ENCODE results near the gene VWA5B1.

Gene VWA5B1

DNA sequence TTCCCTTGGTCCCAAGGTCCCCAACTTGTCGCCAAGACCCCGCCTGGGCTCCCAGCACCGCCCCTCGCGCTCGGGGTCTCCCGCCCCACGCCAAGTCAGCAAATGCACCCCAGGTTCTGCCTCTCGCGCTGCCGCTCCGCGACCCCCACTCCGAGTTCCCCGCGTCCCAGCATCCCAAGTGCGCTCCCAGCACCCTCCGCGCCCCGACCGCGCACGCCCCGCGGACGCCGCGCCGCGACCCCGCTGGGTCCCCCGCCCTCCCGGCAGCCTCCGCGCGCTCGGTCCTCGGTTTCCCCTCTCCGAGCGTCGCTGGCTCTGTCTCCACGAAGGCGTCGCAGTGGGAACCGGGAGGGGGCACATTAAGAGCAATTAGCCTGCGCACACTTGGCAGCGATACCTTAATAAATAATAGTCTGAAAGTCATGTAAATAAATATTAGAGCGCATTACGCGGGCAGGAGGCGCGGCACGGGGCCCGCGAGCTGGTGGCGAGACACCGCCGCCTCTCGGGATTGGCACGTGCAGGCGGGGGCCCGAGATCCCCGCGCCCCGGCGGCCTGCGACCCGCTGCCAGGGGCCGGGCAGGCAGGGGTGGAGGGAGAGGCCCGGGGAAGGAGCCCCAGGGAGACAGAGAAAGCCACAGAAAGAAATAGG, 75.9 kb downstream of the VWA5B1 start:
- DNase-seq (ENCODE audit: low read depth in 3 of 3), result no peak

DNA sequence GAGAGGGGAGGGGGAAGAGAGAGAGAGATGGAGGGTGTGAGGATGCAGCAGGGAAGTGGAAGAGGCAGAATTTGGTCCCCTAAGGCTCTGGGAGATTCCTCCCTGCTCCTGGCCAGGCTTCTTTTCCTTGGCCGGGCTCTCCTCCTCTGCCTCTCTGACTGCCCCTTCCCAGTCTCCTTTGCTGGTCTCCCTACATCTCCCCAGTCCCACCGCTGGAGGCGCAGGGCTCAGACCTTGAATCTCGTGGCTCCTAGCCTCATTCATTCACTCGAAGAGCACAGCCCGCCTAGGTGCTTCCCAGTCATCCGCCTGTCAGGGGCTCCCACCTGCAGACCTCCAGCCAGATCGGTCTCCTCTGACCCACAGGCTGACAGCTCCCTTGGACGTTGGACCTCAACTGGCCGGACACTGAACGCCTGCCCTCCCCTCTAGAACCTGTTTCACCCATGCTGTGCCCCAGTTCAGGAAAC, 76.5 kb downstream of the VWA5B1 start:
- no peak for DNase-seq (ENCODE audit: low read depth in 3 of 3)

- no peak for DNase-seq (ENCODE audit: low read depth in 3 of 3)
Observed at GRCh38 chr1:20367626-20368025, 77.0 kb downstream of the VWA5B1 start.

DNA sequence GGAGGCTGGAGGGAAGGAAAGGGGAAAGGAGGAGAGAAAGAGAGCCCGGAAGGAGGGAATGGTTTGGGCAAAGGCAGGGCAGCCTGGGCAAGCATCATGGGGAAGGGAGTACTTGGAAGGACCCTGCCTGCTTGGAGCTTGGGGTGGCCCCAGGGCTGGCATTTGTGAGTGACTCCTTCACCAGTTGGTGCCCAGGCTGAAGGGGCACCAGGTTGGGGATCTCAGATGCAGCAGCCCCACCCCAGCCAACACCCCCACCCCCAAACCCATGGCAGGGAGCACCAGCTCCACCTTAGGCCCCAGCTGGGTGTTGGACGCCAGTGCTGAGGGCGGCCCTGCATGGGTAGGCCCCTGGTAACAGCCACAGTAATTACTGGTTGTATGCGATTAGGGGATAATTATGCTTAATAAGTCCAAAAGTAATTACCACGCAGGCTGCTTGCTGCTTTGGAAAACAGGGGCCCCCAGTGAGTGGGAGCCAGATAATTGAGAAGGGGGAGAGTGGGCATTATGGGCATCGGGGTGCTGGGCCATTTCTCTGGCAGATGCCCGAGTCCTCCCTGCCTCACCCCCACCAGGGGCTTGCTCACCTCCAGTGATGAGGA, 78.3 kb downstream of the VWA5B1 start:
- DNase-seq (ENCODE audit: low read depth in 3 of 3), result no peak

DNA sequence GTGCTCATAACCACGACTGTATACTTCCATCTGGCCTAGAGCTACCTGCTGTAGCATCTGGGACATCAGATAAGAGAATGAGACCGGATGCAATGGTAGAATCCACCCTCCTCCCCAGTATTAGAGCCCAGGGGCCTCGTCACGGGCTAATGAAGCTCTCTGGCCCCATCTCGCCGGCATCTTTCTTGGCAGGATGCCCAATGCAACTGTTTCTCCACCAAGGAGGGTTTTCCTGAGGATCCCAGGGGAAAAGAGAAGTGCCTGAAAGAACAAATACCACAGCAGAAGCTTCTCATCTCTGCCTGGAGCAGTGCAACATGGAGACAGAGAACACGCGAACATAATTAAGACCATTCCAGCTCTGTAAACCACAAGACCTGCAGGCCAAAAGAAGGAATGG, 80.0 kb downstream of the VWA5B1 start:
- no peak for DNase-seq (ENCODE audit: low read depth in 3 of 3)

DNA sequence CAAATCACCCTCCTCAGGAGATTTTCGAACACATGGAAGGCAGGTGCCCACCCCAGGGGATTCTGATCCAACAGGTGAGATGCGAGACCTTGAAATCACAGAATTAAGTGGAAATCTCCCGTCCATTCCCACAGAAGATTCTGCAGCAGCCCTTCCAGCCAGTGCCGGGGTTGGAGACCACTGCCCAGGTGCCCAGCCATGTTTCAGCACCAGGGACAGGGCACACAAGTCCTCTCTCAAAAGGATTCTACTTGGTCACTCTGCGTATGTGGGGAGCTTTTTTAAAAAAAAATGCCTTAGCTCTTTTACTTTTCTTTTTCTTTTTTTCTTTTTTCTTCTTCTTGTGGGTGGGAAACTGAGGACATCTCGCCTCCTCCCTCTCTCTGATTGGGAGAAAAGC, 80.7 kb downstream of the VWA5B1 start:
- DNase-seq (ENCODE audit: low read depth in 3 of 3), result no peak

- DNase-seq (ENCODE audit: low read depth in 3 of 3), result no peak
Observed at GRCh38 chr1:20371883-20372282, 81.2 kb downstream of the VWA5B1 start.

GRCh38 chr1:20372676-20373075, 82.0 kb downstream of the VWA5B1 start:
- DNase-seq (ENCODE audit: low read depth in 3 of 3), result no peak

- DNase-seq (ENCODE audit: low read depth in 3 of 3), result no peak
Observed at GRCh38 chr1:20373286-20373685, 82.6 kb downstream of the VWA5B1 start.

DNA sequence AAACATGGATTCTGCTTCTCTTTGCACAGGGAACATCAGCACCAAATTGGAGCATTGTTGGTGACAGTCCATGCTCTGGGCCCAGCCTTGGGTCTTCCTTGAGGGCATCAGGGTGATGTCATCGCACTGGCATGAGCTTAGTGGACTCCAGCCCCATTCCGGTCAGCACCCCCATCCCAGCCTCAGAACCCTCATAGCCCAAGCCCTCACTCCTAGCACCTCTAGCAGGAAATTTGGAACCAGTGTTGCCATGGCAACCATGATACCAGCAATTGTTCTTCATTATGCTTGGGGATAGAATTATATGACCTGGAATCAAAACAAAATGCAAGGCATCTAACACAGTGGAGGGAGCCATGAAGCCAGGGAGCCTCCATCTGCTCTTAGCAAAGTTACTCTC, 83.1 kb downstream of the VWA5B1 start:
- DNase-seq (ENCODE audit: low read depth in 3 of 3), result no peak

DNA sequence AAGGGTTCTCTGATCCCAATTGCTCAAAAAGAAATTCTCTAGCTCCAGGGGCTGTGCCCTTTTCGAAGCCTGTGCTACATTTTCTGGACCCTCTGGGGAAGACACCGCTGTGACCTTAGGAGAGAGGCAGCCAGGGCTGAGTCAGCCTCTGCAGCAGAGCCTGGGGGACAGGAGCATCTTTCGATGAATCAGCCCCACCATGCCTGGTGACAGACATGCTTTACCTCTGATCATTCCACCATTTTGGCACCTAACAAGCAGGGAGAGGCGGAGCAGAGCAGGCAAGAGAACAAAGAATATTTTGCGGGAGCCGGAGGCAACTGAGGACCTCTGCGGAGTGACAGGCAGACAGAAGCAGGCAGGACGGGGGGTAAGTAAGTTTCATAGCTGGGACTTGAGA, 84.9 kb downstream of the VWA5B1 start:
- DNase-seq (ENCODE audit: low read depth in 3 of 3), result no peak

- no peak for DNase-seq (ENCODE audit: low read depth in 3 of 3)
Observed at GRCh38 chr1:20376171-20376570, 85.5 kb downstream of the VWA5B1 start.

GRCh38 chr1:20376880-20377494, 86.3 kb downstream of the VWA5B1 start:
- peak; percentile 18 to 35 (median 25) for DNase-seq (ENCODE audit: low read depth in 3 of 3)

DNA sequence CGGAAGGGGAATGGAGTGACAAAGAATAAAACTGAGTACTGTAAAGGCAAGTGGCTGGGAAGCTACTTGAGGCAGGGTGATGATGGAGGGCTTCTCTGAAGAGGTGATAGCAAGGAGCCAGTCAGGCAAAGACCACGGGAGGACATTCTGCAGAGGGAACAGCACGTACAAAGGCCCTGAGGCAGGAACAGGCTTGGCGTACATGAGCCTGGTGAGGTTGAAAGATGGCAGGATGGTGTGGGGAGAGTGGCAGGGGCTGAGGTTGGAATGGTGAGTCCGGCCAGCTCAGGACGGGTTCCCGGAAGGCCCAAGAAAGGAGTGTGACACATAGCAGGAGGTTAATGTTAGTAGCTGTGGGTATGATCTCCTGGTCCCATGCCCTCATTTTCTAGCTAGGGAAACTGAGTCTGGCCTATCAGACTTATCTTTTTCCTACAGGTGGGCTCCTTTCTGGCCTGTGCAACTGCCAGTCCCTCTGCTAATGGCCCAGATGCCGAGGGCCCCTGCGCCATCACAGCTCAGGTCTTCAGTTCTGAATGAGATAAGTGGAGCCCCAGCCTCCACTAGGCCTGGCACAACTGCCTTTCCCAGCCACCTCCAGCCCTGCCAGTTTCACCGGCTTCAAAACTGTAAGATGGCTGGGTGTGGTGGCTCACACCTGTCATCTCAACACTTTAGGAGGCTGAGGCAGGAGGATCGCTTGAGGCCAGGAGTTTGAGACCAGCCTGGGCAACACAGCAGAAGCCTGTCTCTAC, 87.0 kb downstream of the VWA5B1 start:
- DNase-seq (ENCODE audit: low read depth in 3 of 3), result no peak

DNA sequence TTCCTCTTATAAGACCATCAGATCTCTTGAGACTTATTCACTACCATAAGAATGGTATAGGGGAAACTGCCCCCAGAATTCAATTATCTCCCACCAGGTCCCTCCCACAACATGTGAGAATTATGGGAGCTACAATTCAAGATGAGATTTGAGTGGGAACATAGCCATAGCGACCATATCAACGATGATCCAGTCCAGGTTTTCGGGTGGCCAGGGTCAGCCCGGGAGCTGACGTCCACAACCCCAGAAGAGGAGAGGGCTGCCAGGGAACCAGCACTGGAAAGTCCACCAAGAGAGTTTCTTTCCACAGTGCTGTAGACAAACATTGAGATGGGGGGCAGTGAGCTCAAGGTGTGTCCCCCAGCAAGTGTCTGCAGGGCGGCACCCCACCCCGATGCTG, 88.4 kb downstream of the VWA5B1 start:
- no peak for DNase-seq (ENCODE audit: low read depth in 3 of 3)

DNA sequence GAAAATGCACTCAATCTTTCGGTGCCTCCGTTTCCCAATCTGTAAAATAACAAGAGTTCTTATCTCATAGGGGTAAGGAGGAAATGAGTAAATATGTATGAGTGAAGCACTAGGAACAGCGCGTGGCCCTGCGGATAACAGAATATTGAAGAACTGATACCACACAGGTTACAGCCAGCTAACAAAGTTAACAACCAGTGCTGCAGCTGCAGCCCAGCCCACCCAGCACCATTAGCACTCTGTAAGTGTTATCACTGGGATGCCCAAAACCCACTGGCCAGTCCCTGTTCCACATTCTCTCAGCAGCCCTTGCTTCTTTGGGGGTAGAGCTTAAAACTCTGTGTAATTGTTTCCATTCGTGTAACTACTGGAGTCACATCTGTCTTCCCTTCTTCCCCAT, 89.5 kb downstream of the VWA5B1 start:
- DNase-seq (ENCODE audit: low read depth in 3 of 3), result no peak

DNA sequence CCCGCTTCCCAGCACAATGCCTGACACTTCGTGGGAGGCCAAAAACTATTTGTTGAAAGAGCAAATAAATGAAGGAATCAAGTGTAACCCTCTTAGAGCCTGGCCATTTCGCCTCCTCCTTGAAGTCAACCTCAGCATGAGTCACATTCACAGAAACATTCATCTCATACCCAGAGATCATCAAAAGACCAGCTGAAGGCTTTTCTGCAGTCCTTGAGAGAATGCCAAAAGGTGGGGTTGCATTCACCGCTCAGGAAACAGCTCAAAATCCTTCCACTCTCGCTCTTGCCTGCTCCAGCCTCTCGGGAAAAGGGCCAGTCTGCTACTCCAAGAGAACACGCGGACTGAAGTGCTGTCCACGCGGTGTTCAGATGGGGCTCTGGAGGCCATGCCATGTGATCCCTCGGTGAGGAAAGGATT, 90.0 kb downstream of the VWA5B1 start:
- no peak for DNase-seq (ENCODE audit: low read depth in 3 of 3)

GRCh38 chr1:20381045-20381641, 90.5 kb downstream of the VWA5B1 start:
- DNase-seq (ENCODE audit: low read depth in 3 of 3), result no peak

DNA sequence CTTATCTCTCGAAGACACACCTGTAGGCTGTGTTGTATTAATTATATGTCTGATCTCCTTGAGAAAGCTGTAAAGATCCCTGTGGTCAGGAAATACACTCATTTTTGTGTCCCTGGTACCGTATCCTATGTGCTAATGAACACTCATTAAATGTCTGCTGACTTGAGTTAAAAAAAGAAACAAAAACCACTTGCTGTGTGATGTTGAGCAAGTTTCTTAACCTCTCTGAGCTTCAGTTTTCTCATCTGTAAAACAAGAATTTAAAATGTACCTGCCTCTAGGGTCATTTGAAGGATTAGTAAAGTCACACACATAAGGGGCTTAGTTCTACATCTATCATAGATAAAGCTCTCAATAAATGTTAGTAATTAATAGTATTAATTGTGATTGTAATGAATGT, 91.3 kb downstream of the VWA5B1 start:
- no peak for DNase-seq (ENCODE audit: low read depth in 3 of 3)

- DNase-seq (ENCODE audit: low read depth in 3 of 3), result no peak
Observed at GRCh38 chr1:20382711-20383110, 92.0 kb downstream of the VWA5B1 start.

- DNase-seq (ENCODE audit: low read depth in 3 of 3), result no peak
Observed at GRCh38 chr1:20383631-20384030, 93.0 kb downstream of the VWA5B1 start.

GRCh38 chr1:20385630-20386029, 95.0 kb downstream of the VWA5B1 start:
- no peak for DNase-seq (ENCODE audit: low read depth in 3 of 3)

Data from stimulated activated CD4-positive, alpha-beta T cell treated with anti-CD3 and anti-CD28 coated beads, TNF-alpha, amount 100 ng/mL, for 4 hours (primary cell).